Endothelial cell of umbilical vein (primary cell): ENCODE data around the gene TBL2. TPM values are rescaled to one million over a fixed set of nuclear protein-coding genes. Genes with fewer than 3 reads are reported as not detected.
A peak's percentile ranks its signal among the peaks of the same experiment; 100 is the strongest.

ENCODE experiments used
- BruUV-seq: library from RNA; stranded (reverse); fragments of 400-500 nt; replicated peaks from 2 replicates; lab custom pipeline; 2021; lab: Mats Ljungman, UMichigan
- CTCF ChIA-PET: fragments of 300-600, 350-600 bp; sonication (Branson Sonifier 250); formaldehyde crosslinking; loops from one replicate; lab custom pipeline; 2021; ENCODE audit warnings: antibody characterized with exemption, inconsistent platforms; lab: Charles Lee
- POLR2A ChIA-PET: fragments of 300-600, 350-600 bp; sonication (Branson Sonifier 250); formaldehyde crosslinking; loops from one replicate; lab custom pipeline; 2021; ENCODE audit warnings: antibody characterized with exemption, inconsistent platforms; lab: Charles Lee
- DNase-seq: peaks from one replicate; pipeline ENCODE4 v3.0.0-alpha.2; 2011; ENCODE audit warnings: low read depth, low spot score
- FAIRE-seq: peaks from 2 replicates; lab custom pipeline; 2011; peaks lifted over from hg19 to GRCh38; lab: Jason Lieb, UNC
- H2AFZ ChIP-seq: 2 replicates; pipeline ENCODE4 v1.6.0; 2012; ENCODE audit warnings: low read depth, low read length, control low read depth, inconsistent platforms
- H3K27ac ChIP-seq: 2 replicates; pipeline ENCODE4 v1.5.1; 2011; ENCODE audit warnings: low read depth, mild to moderate bottlenecking, control low read depth, low read length, moderate library complexity; ENCODE audit not compliant: insufficient read depth
- H3K27me3 ChIP-seq, 2 experiments: 2 replicates each; pipeline versions ENCODE4 v1.6.0 to v1.6.1; 2011; ENCODE audit warnings: low read length in 2 of 2, mixed read lengths in 1 of 2; ENCODE audit not compliant: control insufficient read depth in 2 of 2, insufficient read depth in 2 of 2
- H3K36me3 ChIP-seq, 2 experiments: 2 replicates in 1 of 2; 3 replicates in 1 of 2; pipeline ENCODE4 v1.5.1; 2011; ENCODE audit warnings: low read length in 2 of 2, mild to moderate bottlenecking in 1 of 2, moderate library complexity in 1 of 2; ENCODE audit not compliant: control insufficient read depth in 2 of 2, insufficient read depth in 2 of 2; ENCODE audit errors: extremely low read depth in 1 of 2
- H3K4me1 ChIP-seq: 3 replicates; pipeline ENCODE4 v1.5.1; 2011; ENCODE audit warnings: mild to moderate bottlenecking, low read length; ENCODE audit not compliant: control insufficient read depth, insufficient read depth; ENCODE audit errors: extremely low read depth
- H3K4me2 ChIP-seq: 2 replicates; pipeline ENCODE4 v1.6.1; 2011; ENCODE audit warnings: low read length, control low read depth, mixed read lengths; ENCODE audit not compliant: insufficient read depth
- H3K4me3 ChIP-seq, 3 experiments: fragments of 200-600 bp in 1 of 3; sonication (generic), shearing (Covaris generic) in 1 of 3; replicated peaks in 1 of 3; 2 replicates each; pipeline ENCODE4 v1.5.1; 2011 to 2016; ENCODE audit warnings: control low read depth in 3 of 3, low read length in 3 of 3, mild to moderate bottlenecking in 2 of 3, inconsistent platforms in 1 of 3, low read depth in 1 of 3, moderate library complexity in 1 of 3; ENCODE audit not compliant: insufficient read depth in 1 of 3
- H3K79me2 ChIP-seq: 2 replicates; pipeline ENCODE4 v1.6.0; 2012; ENCODE audit warnings: low read length, inconsistent platforms; ENCODE audit not compliant: control insufficient read depth, insufficient read depth
- H3K9ac ChIP-seq: replicated peaks from 2 replicates; pipeline ENCODE3; 2011; ENCODE audit warnings: low read length, control low read depth; ENCODE audit not compliant: insufficient read depth; ENCODE audit errors: extremely low read depth
- H3K9me1 ChIP-seq: replicated peaks from 3 replicates; pipeline ENCODE4 v1.6.0; 2011; ENCODE audit warnings: mild to moderate bottlenecking, low read length; ENCODE audit not compliant: control insufficient read depth, insufficient read depth; ENCODE audit errors: extremely low read depth
- H3K9me3 ChIP-seq: replicated peaks from 2 replicates; pipeline ENCODE4 v1.5.1; 2012; ENCODE audit warnings: low read length, inconsistent platforms; ENCODE audit not compliant: control insufficient read depth, insufficient read depth
- H4K20me1 ChIP-seq: replicated peaks from 2 replicates; pipeline ENCODE3; 2011; ENCODE audit warnings: mild to moderate bottlenecking, low read length; ENCODE audit not compliant: control insufficient read depth, insufficient read depth; ENCODE audit errors: extremely low read depth
- CTCF ChIP-seq, 2 donors: IDR thresholded peaks; 1 replicate in 1 of 2; 2 replicates in 1 of 2; pipeline ENCODE4 v1.5.1; 2011; ENCODE audit warnings: low read length in 2 of 2, mild to moderate bottlenecking in 2 of 2, moderate library complexity in 2 of 2, control low read depth in 1 of 2, inconsistent platforms in 1 of 2, low read depth in 1 of 2; ENCODE audit not compliant: insufficient read depth in 1 of 2; ENCODE audit errors: extremely low read depth in 1 of 2
- EZH2 ChIP-seq: IDR thresholded peaks from 2 replicates; pipeline ENCODE4 v1.6.1; 2012; ENCODE audit warnings: borderline replicate concordance, low read depth, mild to moderate bottlenecking, moderate library complexity, low read length, inconsistent platforms; ENCODE audit not compliant: severe bottlenecking
- FOS ChIP-seq: IDR thresholded peaks from 2 replicates; pipeline ENCODE4 v1.6.1; 2011; ENCODE audit warnings: mild to moderate bottlenecking, low read length, moderate library complexity, borderline replicate concordance; ENCODE audit not compliant: insufficient read depth
- GATA2 ChIP-seq: IDR thresholded peaks from 2 replicates; pipeline ENCODE4 v1.7.0; 2011; ENCODE audit warnings: low read depth, mild to moderate bottlenecking, moderate library complexity, mixed read lengths, low read length; ENCODE audit not compliant: insufficient read length, insufficient read depth
- JUN ChIP-seq: IDR thresholded peaks from 2 replicates; pipeline ENCODE4 v1.6.1; 2011; ENCODE audit warnings: borderline replicate concordance, low read depth; ENCODE audit not compliant: insufficient read length, insufficient read depth
- MAX ChIP-seq: IDR thresholded peaks from 2 replicates; pipeline ENCODE4 v1.6.1; 2011; ENCODE audit not compliant: insufficient read depth, insufficient read length
- MYC ChIP-seq: IDR thresholded peaks from one replicate; pipeline ENCODE4 v1.6.1; 2011; ENCODE audit warnings: mild to moderate bottlenecking, low read depth, low read length
- POLR2A ChIP-seq: IDR thresholded peaks from 2 replicates; pipeline ENCODE4 v1.6.1; 2012; ENCODE audit warnings: low read depth, mild to moderate bottlenecking, control low read depth, low read length
- POLR2AphosphoS5 ChIP-seq: IDR thresholded peaks from 2 replicates; pipeline ENCODE4 v1.6.1; 2012; ENCODE audit warnings: low read depth, mild to moderate bottlenecking, control low read depth, low read length, moderate library complexity; ENCODE audit not compliant: insufficient read depth
- dilution Hi-C: fragments of 300-500 bp; cut with MboI; formaldehyde crosslinking; loops from one replicate; pipeline ENCODE4 v1.15.0; 2019; ENCODE audit warnings: low sequenced_read_pairs; ENCODE audit not compliant: extremely low pct_ligation_motif_present
- intact Hi-C: fragments of 100-400 bp; cut with micrococcal nuclease; formaldehyde crosslinking; loops from one replicate; pipeline ENCODE4 v1.10.0; 2022
- polyA plus RNA-seq, 4 experiments: library from polyadenylated mRNA; depleted of rRNA in 3 of 4; stranded (reverse) in 3 of 4; unstranded in 1 of 4; fragments of >200 nt; gene quantifications; 2 replicates each; pipeline versions ENCODE4 v1.2.1 to v1.2.3, GENCODE V29; 2011 to 2012; ENCODE audit warnings: missing spikeins in 1 of 4
- total RNA-seq: library from RNA; stranded (reverse); gene quantifications from 2 replicates; pipeline ENCODE4 v1.2.3, GENCODE V29; 2021

TBL2 gene
- total and polyA plus RNA-seq, 2 donors (not counting 3 experiments of a cell fraction or from before 2014, with no cell fraction given), result 38.6 to 48.4 TPM

GRCh38 chr7:73577627-73578341, 595 bp downstream of the TBL2 start:
- Histone ChIP-seq H2AFZ (peak overlapping the region; percentile 49), H3K9me1 (no peaks in the 10 kb centered on the region), H3K27ac (peak overlapping the region; percentile 65), H3K9ac (peak overlapping the region; percentile 80), H3K79me2 (peaks cover 38% of the 10 kb centered on the region), H3K9me3 (no peaks in the 10 kb centered on the region), H4K20me1 (no peaks in the 10 kb centered on the region), H3K4me3 (peak overlapping the region; percentile 74 to 95 (median 87)), H3K4me1 (peaks cover 20% of the 10 kb centered on the region), H3K4me2 (peak overlapping the region; percentile 75), H3K27me3 (no peaks in the 10 kb centered on the region), H3K36me3 (peaks cover 8 to 19% of the 10 kb centered on the region in 2 experiments)
- ChIA-PET POLR2A (interaction anchor here (0.6 to 1.2 kb wide), 4 partner anchors 10 to 21 kb away, joined by 3 to 4 read pairs (median 4); partner anchors contain the start of gene BCL7B), CTCF (interaction anchor here (1.2 to 2.1 kb wide), 3 partner anchors 10 to 29 kb away, joined by 3 to 11 read pairs (median 5); partner anchors contain the start of gene BCL7B)
- BruUV-seq, result TSS peak; percentile 46
- no peak for TF ChIP-seq GATA2
- no peak for TF ChIP-seq JUN
- TF ChIP-seq MYC, result no peak
- no peak for TF ChIP-seq FOS
- TF ChIP-seq EZH2, result no peak
- TF ChIP-seq CTCF (IDR thresholded peaks at IDR 0.05; ENCODE audit: extremely low read depth in 1 of 2, insufficient read depth in 1 of 2, low read depth in 1 of 2, low read length in 2 of 2), result no peak
- TF ChIP-seq MAX, result no peak
- no peak for TF ChIP-seq POLR2A
- no peak for TF ChIP-seq POLR2AphosphoS5
- DNase-seq (peak; percentile 59), FAIRE-seq (peak; percentile 69)
- intact Hi-C loops, result loop anchor here (1.0 kb wide), 2 partner anchors 20 to 55 kb away; partner anchors contain the start of genes BAZ1B and BCL7B
- dilution Hi-C loops, result no loop called here
